Measurements from ENCODE around the gene SCNN1G. TPM values are rescaled to one million over a fixed set of nuclear protein-coding genes. Genes with fewer than 3 reads are reported as not detected.

SCNN1G gene
- total RNA-seq, 1 experiment from 2014 or later, result 6.3 TPM

DNA sequence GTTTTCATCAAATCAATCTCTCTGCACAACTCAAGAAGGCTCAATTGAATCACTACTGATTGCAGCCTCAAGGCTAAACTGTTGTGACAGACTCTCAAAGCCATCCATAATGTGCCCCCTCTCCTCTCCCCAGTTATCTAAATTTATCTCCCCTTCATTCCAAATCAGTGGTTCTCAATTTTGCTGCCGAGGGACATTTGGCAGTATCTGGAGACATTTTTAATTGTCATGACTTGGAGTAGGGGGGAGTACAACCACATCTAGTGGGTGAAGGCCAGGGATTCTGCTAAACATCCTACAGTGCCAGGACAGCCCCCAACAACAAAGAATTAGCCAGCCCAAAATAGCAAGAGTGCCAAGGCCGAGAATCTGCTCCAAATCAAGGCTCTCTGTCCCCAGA, 42.4 kb upstream of the SCNN1G start:
- Histone ChIP-seq H3K27me3 (ENCODE audit: low read length) (no peaks in the 10 kb centered on the region), H3F3A (ENCODE audit: low read length, unreplicated experiment) (no peaks in the 10 kb centered on the region), H2AFZ (ENCODE audit: low read length) (no peak overlapping the region), H3K27ac (ENCODE audit: low read length) (no peak overlapping the region), H3K36me3 (ENCODE audit: low read depth, low read length) (no peaks in the 10 kb centered on the region; the same call in 1 of the 2 replicates), H3K9me3 (ENCODE audit: low read length) (no peaks in the 10 kb centered on the region), H3K9ac (ENCODE audit: low read length) (no peak overlapping the region), H3K9me2 (replicated peaks; ENCODE audit: low read length) (no peaks in the 10 kb centered on the region), H3K4me3 (ENCODE audit: low read length) (no peak overlapping the region), H3K79me2 (ENCODE audit: low read length) (peaks cover 97% of the 10 kb centered on the region), H4K20me1 (ENCODE audit: low read length) (no peaks in the 10 kb centered on the region), H3K4me2 (ENCODE audit: low read length) (no peak overlapping the region), H3K4me1 (ENCODE audit: insufficient read depth, low read length) (peaks cover 12% of the 10 kb centered on the region)
- ATAC-seq (no peak), DNase-seq (no peak)
- POLR2A ChIA-PET (ENCODE audit: unreplicated experiment), result no interaction called here
- CTCF ChIA-PET, result no interaction called here
- TF ChIP-seq EZH2 (IDR thresholded peaks at IDR 0.05; ENCODE audit: low read length, unreplicated experiment) (no peak), EZH2phosphoT487 (IDR thresholded peaks at IDR 0.05; ENCODE audit: borderline replicate concordance, low read length) (no peak)
- TF ChIP-seq, protein P1, sequence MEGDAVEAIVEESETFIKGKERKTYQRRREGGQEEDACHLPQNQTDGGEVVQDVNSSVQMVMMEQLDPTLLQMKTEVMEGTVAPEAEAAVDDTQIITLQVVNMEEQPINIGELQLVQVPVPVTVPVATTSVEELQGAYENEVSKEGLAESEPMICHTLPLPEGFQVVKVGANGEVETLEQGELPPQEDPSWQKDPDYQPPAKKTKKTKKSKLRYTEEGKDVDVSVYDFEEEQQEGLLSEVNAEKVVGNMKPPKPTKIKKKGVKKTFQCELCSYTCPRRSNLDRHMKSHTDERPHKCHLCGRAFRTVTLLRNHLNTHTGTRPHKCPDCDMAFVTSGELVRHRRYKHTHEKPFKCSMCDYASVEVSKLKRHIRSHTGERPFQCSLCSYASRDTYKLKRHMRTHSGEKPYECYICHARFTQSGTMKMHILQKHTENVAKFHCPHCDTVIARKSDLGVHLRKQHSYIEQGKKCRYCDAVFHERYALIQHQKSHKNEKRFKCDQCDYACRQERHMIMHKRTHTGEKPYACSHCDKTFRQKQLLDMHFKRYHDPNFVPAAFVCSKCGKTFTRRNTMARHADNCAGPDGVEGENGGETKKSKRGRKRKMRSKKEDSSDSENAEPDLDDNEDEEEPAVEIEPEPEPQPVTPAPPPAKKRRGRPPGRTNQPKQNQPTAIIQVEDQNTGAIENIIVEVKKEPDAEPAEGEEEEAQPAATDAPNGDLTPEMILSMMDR (conservative IDR thresholded peaks at IDR 0.05; ENCODE audit: low read depth, low read length), result no peak
- intact Hi-C loops (cut with micrococcal nuclease), result no loop called here
- BruUV-seq (replicated peaks), result no TSS peak

DNA sequence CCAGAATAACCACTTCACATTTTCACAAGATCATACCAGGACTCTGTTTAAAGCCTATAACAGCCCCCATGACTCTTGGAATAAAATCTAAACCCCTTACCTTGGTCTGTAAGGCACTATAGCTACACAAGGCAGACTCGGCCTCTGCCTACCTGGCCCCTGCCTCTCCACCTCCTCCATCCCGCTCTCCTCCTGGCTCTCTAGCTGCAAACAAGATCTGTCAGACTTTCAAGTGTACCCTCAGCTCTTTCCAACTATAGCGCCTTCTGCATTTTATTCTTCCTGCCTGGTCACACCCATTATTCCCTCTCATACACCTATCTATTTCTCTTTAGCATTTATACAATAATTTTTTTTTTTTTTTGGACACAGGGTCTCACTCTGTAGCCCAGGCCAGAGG, 41.5 kb upstream of the SCNN1G start:
- no peak for TF ChIP-seq EZH2phosphoT487 (IDR thresholded peaks at IDR 0.05; ENCODE audit: borderline replicate concordance, low read length)
- TF ChIP-seq EZH2 (IDR thresholded peaks at IDR 0.05; ENCODE audit: low read length, unreplicated experiment), result no peak
- TF ChIP-seq, protein P1 (conservative IDR thresholded peaks at IDR 0.05; ENCODE audit: low read depth, low read length), result no peak
- BruUV-seq (replicated peaks), result no TSS peak
- Histone ChIP-seq H4K20me1 (ENCODE audit: low read length) (no peaks in the 10 kb centered on the region), H3K27ac (ENCODE audit: low read length) (no peak overlapping the region), H3K4me3 (ENCODE audit: low read length) (no peak overlapping the region), H3K79me2 (ENCODE audit: low read length) (peaks cover 93% of the 10 kb centered on the region), H2AFZ (ENCODE audit: low read length) (no peak overlapping the region), H3K36me3 (ENCODE audit: low read depth, low read length) (no peaks in the 10 kb centered on the region; the same call in 1 of the 2 replicates), H3K9ac (ENCODE audit: low read length) (no peak overlapping the region), H3K9me2 (replicated peaks; ENCODE audit: low read length) (no peaks in the 10 kb centered on the region), H3K4me2 (ENCODE audit: low read length) (no peak overlapping the region), H3K27me3 (ENCODE audit: low read length) (no peaks in the 10 kb centered on the region), H3F3A (ENCODE audit: low read length, unreplicated experiment) (no peaks in the 10 kb centered on the region), H3K4me1 (ENCODE audit: insufficient read depth, low read length) (peaks cover 21% of the 10 kb centered on the region), H3K9me3 (ENCODE audit: low read length) (no peaks in the 10 kb centered on the region)
- ChIA-PET CTCF (no interaction called here), POLR2A (ENCODE audit: unreplicated experiment) (no interaction called here)
- no peak for ATAC-seq
- no peak for DNase-seq
- intact Hi-C loops (cut with micrococcal nuclease), result no loop called here

DNA sequence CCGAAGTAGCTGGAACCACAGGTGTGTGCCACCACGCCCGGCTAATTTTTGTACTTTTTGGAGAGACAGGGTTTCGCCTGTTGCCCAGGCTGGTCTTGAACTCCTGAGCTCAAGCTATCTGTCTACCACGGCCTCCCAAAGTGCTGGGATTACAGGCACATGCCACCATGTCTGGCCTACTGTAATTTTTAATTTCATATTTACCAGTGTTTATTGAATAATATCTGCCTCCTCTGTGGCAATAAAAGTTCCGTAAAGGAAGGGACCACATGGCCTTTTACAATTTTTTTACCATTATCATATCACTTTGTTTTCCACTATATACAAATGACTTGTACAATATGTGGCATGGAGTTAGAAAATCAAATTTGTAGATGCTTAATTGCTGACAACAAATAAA, 41.0 kb upstream of the SCNN1G start:
- DNase-seq (no peak), ATAC-seq (no peak)
- H3K4me3 ChIP-seq (ENCODE audit: low read length), result no peak overlapping the region
- H3K9ac ChIP-seq (ENCODE audit: low read length), result no peak overlapping the region
- BruUV-seq (replicated peaks), result no TSS peak
- no peak overlapping the region for H3K4me2 ChIP-seq (ENCODE audit: low read length)
- H3K9me3 ChIP-seq (ENCODE audit: low read length), result no peaks in the 10 kb centered on the region
- no peaks in the 10 kb centered on the region for H4K20me1 ChIP-seq (ENCODE audit: low read length)
- TF ChIP-seq, protein P1 (conservative IDR thresholded peaks at IDR 0.05; ENCODE audit: low read depth, low read length), result no peak
- TF ChIP-seq EZH2phosphoT487 (IDR thresholded peaks at IDR 0.05; ENCODE audit: borderline replicate concordance, low read length) (no peak), EZH2 (IDR thresholded peaks at IDR 0.05; ENCODE audit: low read length, unreplicated experiment) (no peak)
- H3K27ac ChIP-seq (ENCODE audit: low read length), result no peak overlapping the region
- no peaks in the 10 kb centered on the region for H3F3A ChIP-seq (ENCODE audit: low read length, unreplicated experiment)
- H3K9me2 ChIP-seq (replicated peaks; ENCODE audit: low read length), result no peaks in the 10 kb centered on the region
- peaks cover 24% of the 10 kb centered on the region for H3K4me1 ChIP-seq (ENCODE audit: insufficient read depth, low read length)
- H2AFZ ChIP-seq (ENCODE audit: low read length), result no peak overlapping the region
- H3K36me3 ChIP-seq (ENCODE audit: low read depth, low read length), result no peaks in the 10 kb centered on the region; the same call in 1 of the 2 replicates
- ChIA-PET CTCF (no interaction called here), POLR2A (ENCODE audit: unreplicated experiment) (no interaction called here)
- intact Hi-C loops (cut with micrococcal nuclease), result no loop called here
- peaks cover 91% of the 10 kb centered on the region for H3K79me2 ChIP-seq (ENCODE audit: low read length)
- no peaks in the 10 kb centered on the region for H3K27me3 ChIP-seq (ENCODE audit: low read length)
